ENCODE data around the gene SATB1.

The SATB1 gene

DNA sequence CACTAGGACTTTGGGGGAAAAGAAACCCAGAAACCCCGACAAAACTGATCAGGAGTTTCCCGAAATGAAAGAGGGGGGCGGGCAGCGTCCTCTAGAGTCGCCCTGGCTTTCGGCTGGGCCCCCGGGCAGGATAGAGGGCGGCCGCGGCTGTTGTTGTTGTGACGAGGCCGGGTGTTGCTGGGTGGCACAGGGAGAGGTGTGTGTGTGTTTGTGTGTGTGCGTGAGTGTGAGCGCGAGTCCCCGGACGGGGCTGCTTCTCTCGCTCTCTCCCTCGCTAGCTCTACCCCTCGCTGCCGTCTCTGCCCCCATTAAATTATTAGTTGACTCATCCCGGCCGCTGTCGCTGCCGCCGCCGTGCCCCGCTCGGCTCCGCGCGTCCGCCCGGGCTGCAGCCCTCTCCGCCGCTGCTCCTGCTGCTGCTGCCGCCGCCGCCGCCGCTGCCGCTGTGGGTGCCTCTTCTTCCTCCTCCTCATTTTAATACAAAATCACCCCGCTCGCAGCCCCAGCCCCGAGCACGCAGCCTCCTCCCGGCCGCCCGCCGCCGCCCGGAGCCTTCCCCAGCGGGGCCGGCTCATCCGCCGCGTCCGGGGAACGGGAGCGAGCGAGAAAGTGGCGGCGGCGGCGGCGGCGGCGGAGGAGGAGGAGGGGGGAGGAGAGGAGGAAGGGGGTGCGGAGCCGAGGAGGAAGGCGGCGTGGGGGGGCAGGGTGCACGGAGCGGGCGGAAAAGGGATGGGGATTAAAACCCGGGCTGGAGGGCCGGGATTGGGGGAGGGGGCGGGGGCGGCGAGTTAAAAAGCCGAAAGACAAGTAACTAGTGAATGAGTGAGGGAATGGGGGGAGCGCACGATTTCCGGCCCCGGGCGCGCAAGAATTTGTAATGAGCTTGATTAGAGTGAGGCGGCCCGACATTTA, at the start of gene SATB1 (continued):
- TF ChIP-seq, protein P1, sequence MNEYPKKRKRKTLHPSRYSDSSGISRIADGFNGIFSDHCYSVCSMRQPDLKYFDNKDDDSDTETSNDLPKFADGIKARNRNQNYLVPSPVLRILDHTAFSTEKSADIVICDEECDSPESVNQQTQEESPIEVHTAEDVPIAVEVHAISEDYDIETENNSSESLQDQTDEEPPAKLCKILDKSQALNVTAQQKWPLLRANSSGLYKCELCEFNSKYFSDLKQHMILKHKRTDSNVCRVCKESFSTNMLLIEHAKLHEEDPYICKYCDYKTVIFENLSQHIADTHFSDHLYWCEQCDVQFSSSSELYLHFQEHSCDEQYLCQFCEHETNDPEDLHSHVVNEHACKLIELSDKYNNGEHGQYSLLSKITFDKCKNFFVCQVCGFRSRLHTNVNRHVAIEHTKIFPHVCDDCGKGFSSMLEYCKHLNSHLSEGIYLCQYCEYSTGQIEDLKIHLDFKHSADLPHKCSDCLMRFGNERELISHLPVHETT (tag by site-specific recombination; IDR thresholded peaks at IDR 0.05), result no peak
- TF ChIP-seq GLIS1 (tag by site-specific recombination; IDR thresholded peaks at IDR 0.05) (no peak), ZBTB7A (tag by site-specific recombination; IDR thresholded peaks at IDR 0.05; ENCODE audit: low read depth) (no peak), ZNF211 (tag by site-specific recombination; IDR thresholded peaks at IDR 0.05; ENCODE audit: low read depth) (no peak), KLF8 (tag by site-specific recombination; IDR thresholded peaks at IDR 0.05) (peak; percentile 52), ZNF16 (tag by site-specific recombination; IDR thresholded peaks at IDR 0.05; ENCODE audit: low read depth) (no peak), SCRT2 (tag by site-specific recombination; IDR thresholded peaks at IDR 0.05) (no peak), ZNF169 (tag by site-specific recombination; IDR thresholded peaks at IDR 0.05) (no peak), ZEB2 (tag by site-specific recombination; IDR thresholded peaks at IDR 0.05) (peak; percentile 11; the same call in 1 of the 2 replicates), MYNN (tag by site-specific recombination; IDR thresholded peaks at IDR 0.05; ENCODE audit: borderline replicate concordance) (no peak), ZNF175 (tag by site-specific recombination; IDR thresholded peaks at IDR 0.05) (no peak), ZNF391 (tag by site-specific recombination; IDR thresholded peaks at IDR 0.05; ENCODE audit: borderline replicate concordance, low read depth) (0 out of 2 replicates have a peak, but pooled peaks have one; percentile 34), ZNF423 (tag by site-specific recombination; IDR thresholded peaks at IDR 0.05) (no peak), YY2 (tag by site-specific recombination; IDR thresholded peaks at IDR 0.05) (no peak), SETDB1 (IDR thresholded peaks at IDR 0.05; ENCODE audit: insufficient read length, low read length) (no peak), ZNF791 (tag by site-specific recombination; IDR thresholded peaks at IDR 0.05) (no peak), SP2 (tag by site-specific recombination; IDR thresholded peaks at IDR 0.05) (no peak), ZBTB20 (tag by site-specific recombination; IDR thresholded peaks at IDR 0.05) (no peak; the same call in 1 of the 2 replicates), ZNF416 (tag by site-specific recombination; IDR thresholded peaks at IDR 0.05) (no peak), ZNF433 (tag by site-specific recombination; IDR thresholded peaks at IDR 0.05; ENCODE audit: low read depth) (no peak), ZBTB8A (tag by site-specific recombination; IDR thresholded peaks at IDR 0.05) (no peak)
- TF ChIP-seq, protein P2, sequence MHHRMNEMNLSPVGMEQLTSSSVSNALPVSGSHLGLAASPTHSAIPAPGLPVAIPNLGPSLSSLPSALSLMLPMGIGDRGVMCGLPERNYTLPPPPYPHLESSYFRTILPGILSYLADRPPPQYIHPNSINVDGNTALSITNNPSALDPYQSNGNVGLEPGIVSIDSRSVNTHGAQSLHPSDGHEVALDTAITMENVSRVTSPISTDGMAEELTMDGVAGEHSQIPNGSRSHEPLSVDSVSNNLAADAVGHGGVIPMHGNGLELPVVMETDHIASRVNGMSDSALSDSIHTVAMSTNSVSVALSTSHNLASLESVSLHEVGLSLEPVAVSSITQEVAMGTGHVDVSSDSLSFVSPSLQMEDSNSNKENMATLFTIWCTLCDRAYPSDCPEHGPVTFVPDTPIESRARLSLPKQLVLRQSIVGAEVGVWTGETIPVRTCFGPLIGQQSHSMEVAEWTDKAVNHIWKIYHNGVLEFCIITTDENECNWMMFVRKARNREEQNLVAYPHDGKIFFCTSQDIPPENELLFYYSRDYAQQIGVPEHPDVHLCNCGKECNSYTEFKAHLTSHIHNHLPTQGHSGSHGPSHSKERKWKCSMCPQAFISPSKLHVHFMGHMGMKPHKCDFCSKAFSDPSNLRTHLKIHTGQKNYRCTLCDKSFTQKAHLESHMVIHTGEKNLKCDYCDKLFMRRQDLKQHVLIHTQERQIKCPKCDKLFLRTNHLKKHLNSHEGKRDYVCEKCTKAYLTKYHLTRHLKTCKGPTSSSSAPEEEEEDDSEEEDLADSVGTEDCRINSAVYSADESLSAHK (tag by site-specific recombination; IDR thresholded peaks at IDR 0.05), result peak; percentile 56; the same call in 1 of the 2 replicates
- TF ChIP-seq, protein P3, sequence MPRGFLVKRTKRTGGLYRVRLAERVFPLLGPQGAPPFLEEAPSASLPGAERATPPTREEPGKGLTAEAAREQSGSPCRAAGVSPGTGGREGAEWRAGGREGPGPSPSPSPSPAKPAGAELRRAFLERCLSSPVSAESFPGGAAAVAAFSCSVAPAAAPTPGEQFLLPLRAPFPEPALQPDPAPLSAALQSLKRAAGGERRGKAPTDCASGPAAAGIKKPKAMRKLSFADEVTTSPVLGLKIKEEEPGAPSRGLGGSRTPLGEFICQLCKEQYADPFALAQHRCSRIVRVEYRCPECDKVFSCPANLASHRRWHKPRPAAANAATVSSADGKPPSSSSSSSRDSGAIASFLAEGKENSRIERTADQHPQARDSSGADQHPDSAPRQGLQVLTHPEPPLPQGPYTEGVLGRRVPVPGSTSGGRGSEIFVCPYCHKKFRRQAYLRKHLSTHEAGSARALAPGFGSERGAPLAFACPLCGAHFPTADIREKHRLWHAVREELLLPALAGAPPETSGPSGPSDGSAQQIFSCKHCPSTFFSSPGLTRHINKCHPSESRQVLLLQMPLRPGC (tag by site-specific recombination; IDR thresholded peaks at IDR 0.05), result no peak
- TF ChIP-seq, protein P4, sequence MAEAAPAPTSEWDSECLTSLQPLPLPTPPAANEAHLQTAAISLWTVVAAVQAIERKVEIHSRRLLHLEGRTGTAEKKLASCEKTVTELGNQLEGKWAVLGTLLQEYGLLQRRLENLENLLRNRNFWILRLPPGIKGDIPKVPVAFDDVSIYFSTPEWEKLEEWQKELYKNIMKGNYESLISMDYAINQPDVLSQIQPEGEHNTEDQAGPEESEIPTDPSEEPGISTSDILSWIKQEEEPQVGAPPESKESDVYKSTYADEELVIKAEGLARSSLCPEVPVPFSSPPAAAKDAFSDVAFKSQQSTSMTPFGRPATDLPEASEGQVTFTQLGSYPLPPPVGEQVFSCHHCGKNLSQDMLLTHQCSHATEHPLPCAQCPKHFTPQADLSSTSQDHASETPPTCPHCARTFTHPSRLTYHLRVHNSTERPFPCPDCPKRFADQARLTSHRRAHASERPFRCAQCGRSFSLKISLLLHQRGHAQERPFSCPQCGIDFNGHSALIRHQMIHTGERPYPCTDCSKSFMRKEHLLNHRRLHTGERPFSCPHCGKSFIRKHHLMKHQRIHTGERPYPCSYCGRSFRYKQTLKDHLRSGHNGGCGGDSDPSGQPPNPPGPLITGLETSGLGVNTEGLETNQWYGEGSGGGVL (tag by site-specific recombination; IDR thresholded peaks at IDR 0.05), result no peak; the same call in 1 of the 2 replicates
- TF ChIP-seq, protein P5, sequence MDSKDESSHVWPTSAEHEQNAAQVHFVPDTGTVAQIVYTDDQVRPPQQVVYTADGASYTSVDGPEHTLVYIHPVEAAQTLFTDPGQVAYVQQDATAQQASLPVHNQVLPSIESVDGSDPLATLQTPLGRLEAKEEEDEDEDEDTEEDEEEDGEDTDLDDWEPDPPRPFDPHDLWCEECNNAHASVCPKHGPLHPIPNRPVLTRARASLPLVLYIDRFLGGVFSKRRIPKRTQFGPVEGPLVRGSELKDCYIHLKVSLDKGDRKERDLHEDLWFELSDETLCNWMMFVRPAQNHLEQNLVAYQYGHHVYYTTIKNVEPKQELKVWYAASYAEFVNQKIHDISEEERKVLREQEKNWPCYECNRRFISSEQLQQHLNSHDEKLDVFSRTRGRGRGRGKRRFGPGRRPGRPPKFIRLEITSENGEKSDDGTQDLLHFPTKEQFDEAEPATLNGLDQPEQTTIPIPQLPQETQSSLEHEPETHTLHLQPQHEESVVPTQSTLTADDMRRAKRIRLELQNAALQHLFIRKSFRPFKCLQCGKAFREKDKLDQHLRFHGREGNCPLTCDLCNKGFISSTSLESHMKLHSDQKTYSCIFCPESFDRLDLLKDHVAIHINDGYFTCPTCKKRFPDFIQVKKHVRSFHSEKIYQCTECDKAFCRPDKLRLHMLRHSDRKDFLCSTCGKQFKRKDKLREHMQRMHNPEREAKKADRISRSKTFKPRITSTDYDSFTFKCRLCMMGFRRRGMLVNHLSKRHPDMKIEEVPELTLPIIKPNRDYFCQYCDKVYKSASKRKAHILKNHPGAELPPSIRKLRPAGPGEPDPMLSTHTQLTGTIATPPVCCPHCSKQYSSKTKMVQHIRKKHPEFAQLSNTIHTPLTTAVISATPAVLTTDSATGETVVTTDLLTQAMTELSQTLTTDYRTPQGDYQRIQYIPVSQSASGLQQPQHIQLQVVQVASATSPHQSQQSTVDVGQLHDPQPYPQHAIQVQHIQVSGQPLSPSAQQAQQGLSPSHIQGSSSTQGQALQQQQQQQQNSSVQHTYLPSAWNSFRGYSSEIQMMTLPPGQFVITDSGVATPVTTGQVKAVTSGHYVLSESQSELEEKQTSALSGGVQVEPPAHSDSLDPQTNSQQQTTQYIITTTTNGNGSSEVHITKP (tag by site-specific recombination; IDR thresholded peaks at IDR 0.05), result peak; percentile 66
- TF ChIP-seq, protein P6, sequence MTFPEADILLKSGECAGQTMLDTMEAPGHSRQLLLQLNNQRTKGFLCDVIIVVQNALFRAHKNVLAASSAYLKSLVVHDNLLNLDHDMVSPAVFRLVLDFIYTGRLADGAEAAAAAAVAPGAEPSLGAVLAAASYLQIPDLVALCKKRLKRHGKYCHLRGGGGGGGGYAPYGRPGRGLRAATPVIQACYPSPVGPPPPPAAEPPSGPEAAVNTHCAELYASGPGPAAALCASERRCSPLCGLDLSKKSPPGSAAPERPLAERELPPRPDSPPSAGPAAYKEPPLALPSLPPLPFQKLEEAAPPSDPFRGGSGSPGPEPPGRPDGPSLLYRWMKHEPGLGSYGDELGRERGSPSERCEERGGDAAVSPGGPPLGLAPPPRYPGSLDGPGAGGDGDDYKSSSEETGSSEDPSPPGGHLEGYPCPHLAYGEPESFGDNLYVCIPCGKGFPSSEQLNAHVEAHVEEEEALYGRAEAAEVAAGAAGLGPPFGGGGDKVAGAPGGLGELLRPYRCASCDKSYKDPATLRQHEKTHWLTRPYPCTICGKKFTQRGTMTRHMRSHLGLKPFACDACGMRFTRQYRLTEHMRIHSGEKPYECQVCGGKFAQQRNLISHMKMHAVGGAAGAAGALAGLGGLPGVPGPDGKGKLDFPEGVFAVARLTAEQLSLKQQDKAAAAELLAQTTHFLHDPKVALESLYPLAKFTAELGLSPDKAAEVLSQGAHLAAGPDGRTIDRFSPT (tag by site-specific recombination; IDR thresholded peaks at IDR 0.05), result peak; percentile 67
